ENCODE results near the gene CHCHD1.
"Not testable (repeated sequence)": the region's sequence is repeated elsewhere in the genome, so short reads cannot be mapped to it uniquely, and the experiment has no call there.

Gene CHCHD1

GRCh38 chr10:73793456-73793855, 11.6 kb downstream of the CHCHD1 start:
- DNase-seq (ENCODE audit: low spot score): no peak

GRCh38 chr10:73795491-73795890, 13.6 kb downstream of the CHCHD1 start:
- DNase-seq (ENCODE audit: low spot score): not testable (repeated sequence)

- not testable (repeated sequence) for DNase-seq (ENCODE audit: low spot score)
Observed at GRCh38 chr10:73796035-73796434, 14.2 kb downstream of the CHCHD1 start.

- no peak for DNase-seq (ENCODE audit: low spot score)
Observed at GRCh38 chr10:73796766-73797165, 14.9 kb downstream of the CHCHD1 start.

- DNase-seq (ENCODE audit: low spot score): no peak
Observed at GRCh38 chr10:73797324-73798025, 15.6 kb downstream of the CHCHD1 start.

- no peak for DNase-seq (ENCODE audit: low spot score)
Observed at GRCh38 chr10:73798087-73798486, 16.2 kb downstream of the CHCHD1 start.

GRCh38 chr10:73798927-73799560, 17.2 kb downstream of the CHCHD1 start:
- no peak for DNase-seq (ENCODE audit: low spot score)

- no peak for DNase-seq (ENCODE audit: low spot score)
Observed at GRCh38 chr10:73799899-73800559, 18.2 kb downstream of the CHCHD1 start.

- no peak for DNase-seq (ENCODE audit: low spot score)
Observed at GRCh38 chr10:73800560-73801252, 18.9 kb downstream of the CHCHD1 start.

GRCh38 chr10:73801253-73801590, 19.4 kb downstream of the CHCHD1 start:
- no peak for DNase-seq (ENCODE audit: low spot score)

- no peak for DNase-seq (ENCODE audit: low spot score)
Observed at GRCh38 chr10:73802276-73802991, 20.6 kb downstream of the CHCHD1 start.

GRCh38 chr10:73803680-73804286, 21.9 kb downstream of the CHCHD1 start:
- no peak for DNase-seq (ENCODE audit: low spot score)

GRCh38 chr10:73806176-73806950, 24.5 kb downstream of the CHCHD1 start:
- no peak for DNase-seq (ENCODE audit: low spot score)

GRCh38 chr10:73807471-73807870, 25.6 kb downstream of the CHCHD1 start:
- no peak for DNase-seq (ENCODE audit: low spot score)

- no peak for DNase-seq (ENCODE audit: low spot score)
Observed at GRCh38 chr10:73808021-73808815, 26.4 kb downstream of the CHCHD1 start.

GRCh38 chr10:73809061-73809818, 27.4 kb downstream of the CHCHD1 start:
- no peak for DNase-seq (ENCODE audit: low spot score)

- no peak for DNase-seq (ENCODE audit: low spot score)
Observed at GRCh38 chr10:73810358-73810734, 28.5 kb downstream of the CHCHD1 start.

GRCh38 chr10:73810735-73811465, 29.1 kb downstream of the CHCHD1 start:
- DNase-seq (ENCODE audit: low spot score): no peak

- no peak for DNase-seq (ENCODE audit: low spot score)
Observed at GRCh38 chr10:73812657-73813056, 30.8 kb downstream of the CHCHD1 start.

Data from pons (tissue), 1 donor.